ENCODE data around the gene ZNF334. TPM values are rescaled to one million over a fixed set of nuclear protein-coding genes. Genes with fewer than 3 reads are reported as not detected.

ZNF334 gene
- total RNA-seq, 6 experiments from 2014 or later: 0.55 to 2.8 (median 1.3) TPM

GRCh38 chr20:46559001-46559400 lies 45.6 kb upstream of the ZNF334 start:
- no peak overlapping the region for H3K27ac ChIP-seq
- WGBS (ENCODE audit: insufficient coverage, low coverage, low lambda C conversion rate, missing lambda C conversion rate): 90% methylated on average over 3 of the region's 3 CpGs
- intact Hi-C loops (cut with DNase I): loop anchor here (5.0 to 10.0 kb wide), 2 partner anchors 123 to 126 kb away; partner anchors contain the start of gene TP53RK (in 1 of the 2)

GRCh38 chr20:46558511-46558959 lies 45.2 kb upstream of the ZNF334 start:
- intact Hi-C loops (cut with DNase I): loop anchor here (5.0 to 10.0 kb wide), 2 partner anchors 124 to 126 kb away; partner anchors contain the start of gene TP53RK (in 1 of the 2)
- Histone ChIP-seq H3K27ac (no peak overlapping the region), H3K4me3 (no peak overlapping the region), H3K4me1 (no peaks in the 10 kb centered on the region), H3K36me3 (no peaks in the 10 kb centered on the region), H3K27me3 (no peaks in the 10 kb centered on the region), H3K9me3 (no peaks in the 10 kb centered on the region)
- 89% methylated on average over 1 of the region's 5 CpGs for WGBS (ENCODE audit: insufficient coverage, low coverage, low lambda C conversion rate, missing lambda C conversion rate)
- TF ChIP-seq CTCF (IDR thresholded peaks at IDR 0.05): no peak
- no peak for TF ChIP-seq POLR2A (IDR thresholded peaks at IDR 0.05)
- no peak for DNase-seq
- peak in 1 of 4 donors; percentile 40 for ATAC-seq

More at GRCh38 chr20:46559001-46559400, 45.6 kb upstream of the ZNF334 start:
- Histone ChIP-seq H3K36me3 (no peaks in the 10 kb centered on the region), H3K4me3 (no peak overlapping the region), H3K9me3 (no peaks in the 10 kb centered on the region), H3K4me1 (no peaks in the 10 kb centered on the region), H3K27me3 (no peaks in the 10 kb centered on the region)
- TF ChIP-seq POLR2A (IDR thresholded peaks at IDR 0.05) (no peak), CTCF (IDR thresholded peaks at IDR 0.05) (no peak)
- no peak for DNase-seq
- no peak for ATAC-seq

- no peaks in the 10 kb centered on the region for H3K27me3 ChIP-seq
- H3K36me3 ChIP-seq: no peaks in the 10 kb centered on the region
- WGBS (ENCODE audit: insufficient coverage, low coverage, low lambda C conversion rate, missing lambda C conversion rate): 81% methylated on average over 6 of the region's 8 CpGs
- intact Hi-C loops (cut with DNase I): loop anchor here (5.0 to 10.0 kb wide), 2 partner anchors 125 to 127 kb away; partner anchors contain the start of gene TP53RK (in 1 of the 2)
- no peaks in the 10 kb centered on the region for H3K9me3 ChIP-seq
- no peaks in the 10 kb centered on the region for H3K4me1 ChIP-seq
- H3K4me3 ChIP-seq: no peak overlapping the region
- ATAC-seq: peak in 1 of 4 donors; percentile 15
- no peak for DNase-seq
- no peak overlapping the region for H3K27ac ChIP-seq
- no peak for TF ChIP-seq POLR2A (IDR thresholded peaks at IDR 0.05)
- no peak for TF ChIP-seq CTCF (IDR thresholded peaks at IDR 0.05)
Measured at GRCh38 chr20:46557231-46557956, 44.0 kb upstream of the ZNF334 start.

- Histone ChIP-seq H3K9me3 (no peaks in the 10 kb centered on the region), H3K27ac (no peak overlapping the region), H3K4me1 (no peaks in the 10 kb centered on the region), H3K27me3 (no peaks in the 10 kb centered on the region), H3K4me3 (no peak overlapping the region), H3K36me3 (no peaks in the 10 kb centered on the region)
- ATAC-seq (no peak), DNase-seq (no peak)
- intact Hi-C loops (cut with DNase I): loop anchor here (5.0 to 10.0 kb wide), 2 partner anchors 127 to 129 kb away; partner anchors contain the start of gene TP53RK (in 1 of the 2)
- WGBS (ENCODE audit: insufficient coverage, low coverage, low lambda C conversion rate, missing lambda C conversion rate): 77% methylated on average over 4 of the region's 4 CpGs
- no peak for TF ChIP-seq CTCF (IDR thresholded peaks at IDR 0.05)
- no peak for TF ChIP-seq POLR2A (IDR thresholded peaks at IDR 0.05)
Measured at GRCh38 chr20:46555370-46555956, 42.1 kb upstream of the ZNF334 start.
